Mucosa of descending colon (tissue), 3 donors: ENCODE measurements around the gene OR5C1. TPM values are rescaled to one million over a fixed set of nuclear protein-coding genes. Genes with fewer than 3 reads are reported as not detected.
"Not testable (repeated sequence)": the region's sequence is repeated elsewhere in the genome, so short reads cannot be mapped to it uniquely, and the experiment has no call there.

Source experiments
- ATAC-seq: fragments of 200-7000 bp; cut with Tn5 transposase; one replicate; pipeline ENCODE4 v1.9.1; 2020; ENCODE audit warnings: mild to moderate bottlenecking, moderate library complexity
- DNase-seq, 3 donors: peaks; one replicate each; pipeline ENCODE4 v3.0.0-alpha.2; 2020
- H3K36me3 ChIP-seq: fragments of 200-600 bp; one replicate; pipeline ENCODE4 v1.8.0; 2021; ENCODE audit warnings: low read depth, mild to moderate bottlenecking
- H3K4me1 ChIP-seq: fragments of 200-600 bp; one replicate; pipeline ENCODE4 v1.8.0; 2021; ENCODE audit warnings: low read depth, mild to moderate bottlenecking
- H3K4me3 ChIP-seq: fragments of 200-600 bp; one replicate; pipeline ENCODE4 v1.8.0; 2021; ENCODE audit warnings: mild to moderate bottlenecking
- H3K9me3 ChIP-seq: fragments of 200-600 bp; one replicate; pipeline ENCODE4 v1.8.0; 2021; ENCODE audit warnings: mild to moderate bottlenecking
- intact Hi-C, 2 donors: fragments of 100-400 bp; cut with DNase I in 1 of 2; cut with micrococcal nuclease in 1 of 2; formaldehyde crosslinking; loops; one replicate each; pipeline versions ENCODE4 v1.11.0 to v1.11.1; 2022; cut with DNase I, micrococcal nuclease
- total RNA-seq, 3 donors: library from RNA; stranded (reverse); fragmentation: NEBNext Ultra II Directional in 2 of 3; extraction: Animal tissue kit (Norgen Biotek cat#: 25700) in 2 of 3; gene quantifications; one replicate each; pipeline versions ENCODE4 v1.2.1 to v1.2.4, GENCODE V29; 2021 to 2023
- TF ChIP-seq, protein P1 (sequence below): fragments of 200-600 bp; IDR thresholded peaks from one replicate; pipeline ENCODE4 v1.8.0; 2022; ENCODE audit warnings: antibody characterized with exemption, mild to moderate bottlenecking
- donor health status: DM: no; HTN: no; CAD: no; lungs with moderate emphysema.
- donor health status: DM: no; HTN: no; CAD: no.
- donor health status: DM: no; HTN: yes; CAD: no.

OR5C1 gene
- total RNA-seq, 3 donors from 2014 or later: not detected

DNA sequence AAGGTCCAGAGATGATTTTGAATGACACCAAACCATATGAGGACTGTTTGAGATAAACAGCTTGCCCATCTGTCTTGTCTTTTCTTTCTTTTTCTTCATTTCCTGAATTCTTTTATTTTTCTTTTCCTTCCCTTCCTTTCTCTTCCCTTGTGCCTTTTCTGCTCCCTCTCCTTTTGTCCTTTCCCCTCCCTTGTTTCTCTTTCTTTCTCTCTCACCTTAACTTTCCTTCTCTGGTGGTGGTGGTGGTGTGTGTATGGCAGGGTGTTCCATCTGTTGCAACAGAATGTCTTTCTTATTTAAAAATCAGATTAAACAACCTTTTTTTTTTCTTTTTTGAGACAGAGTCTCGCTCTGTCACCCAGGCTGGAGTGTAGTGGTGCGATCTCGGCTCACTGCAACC lies 43.5 kb downstream of the OR5C1 start:
- peaks cover 5% of the 10 kb centered on the region for H3K4me1 ChIP-seq
- DNase-seq (no peak), ATAC-seq (no peak)
- intact Hi-C loops: no loop called here
- H3K4me3 ChIP-seq: no peak overlapping the region
- no peaks in the 10 kb centered on the region for H3K36me3 ChIP-seq
- H3K9me3 ChIP-seq: no peaks in the 10 kb centered on the region
- TF ChIP-seq, protein P1, sequence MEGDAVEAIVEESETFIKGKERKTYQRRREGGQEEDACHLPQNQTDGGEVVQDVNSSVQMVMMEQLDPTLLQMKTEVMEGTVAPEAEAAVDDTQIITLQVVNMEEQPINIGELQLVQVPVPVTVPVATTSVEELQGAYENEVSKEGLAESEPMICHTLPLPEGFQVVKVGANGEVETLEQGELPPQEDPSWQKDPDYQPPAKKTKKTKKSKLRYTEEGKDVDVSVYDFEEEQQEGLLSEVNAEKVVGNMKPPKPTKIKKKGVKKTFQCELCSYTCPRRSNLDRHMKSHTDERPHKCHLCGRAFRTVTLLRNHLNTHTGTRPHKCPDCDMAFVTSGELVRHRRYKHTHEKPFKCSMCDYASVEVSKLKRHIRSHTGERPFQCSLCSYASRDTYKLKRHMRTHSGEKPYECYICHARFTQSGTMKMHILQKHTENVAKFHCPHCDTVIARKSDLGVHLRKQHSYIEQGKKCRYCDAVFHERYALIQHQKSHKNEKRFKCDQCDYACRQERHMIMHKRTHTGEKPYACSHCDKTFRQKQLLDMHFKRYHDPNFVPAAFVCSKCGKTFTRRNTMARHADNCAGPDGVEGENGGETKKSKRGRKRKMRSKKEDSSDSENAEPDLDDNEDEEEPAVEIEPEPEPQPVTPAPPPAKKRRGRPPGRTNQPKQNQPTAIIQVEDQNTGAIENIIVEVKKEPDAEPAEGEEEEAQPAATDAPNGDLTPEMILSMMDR: no peak

DNA sequence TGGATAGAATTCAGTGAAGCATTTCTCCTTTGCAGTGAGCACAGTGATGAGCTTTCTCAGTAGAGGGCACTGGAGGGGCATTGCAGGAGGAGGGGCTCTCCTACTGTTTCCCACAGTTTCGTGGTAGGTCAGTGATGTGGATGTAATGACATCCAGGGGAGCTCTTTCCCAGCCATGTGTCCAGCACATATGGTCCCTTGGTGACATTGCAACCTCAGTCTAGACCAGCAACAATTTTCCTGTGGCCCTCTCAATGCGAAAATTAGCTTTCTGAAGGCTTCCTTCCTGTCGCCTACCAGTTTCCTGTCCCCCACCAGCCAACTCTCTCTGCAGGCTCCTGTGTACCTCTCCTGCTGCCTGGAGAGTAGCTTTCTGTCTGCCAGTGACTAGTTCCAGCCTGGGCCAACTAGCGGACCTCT lies 46.6 kb downstream of the OR5C1 start:
- no peaks in the 10 kb centered on the region for H3K4me1 ChIP-seq

DNA sequence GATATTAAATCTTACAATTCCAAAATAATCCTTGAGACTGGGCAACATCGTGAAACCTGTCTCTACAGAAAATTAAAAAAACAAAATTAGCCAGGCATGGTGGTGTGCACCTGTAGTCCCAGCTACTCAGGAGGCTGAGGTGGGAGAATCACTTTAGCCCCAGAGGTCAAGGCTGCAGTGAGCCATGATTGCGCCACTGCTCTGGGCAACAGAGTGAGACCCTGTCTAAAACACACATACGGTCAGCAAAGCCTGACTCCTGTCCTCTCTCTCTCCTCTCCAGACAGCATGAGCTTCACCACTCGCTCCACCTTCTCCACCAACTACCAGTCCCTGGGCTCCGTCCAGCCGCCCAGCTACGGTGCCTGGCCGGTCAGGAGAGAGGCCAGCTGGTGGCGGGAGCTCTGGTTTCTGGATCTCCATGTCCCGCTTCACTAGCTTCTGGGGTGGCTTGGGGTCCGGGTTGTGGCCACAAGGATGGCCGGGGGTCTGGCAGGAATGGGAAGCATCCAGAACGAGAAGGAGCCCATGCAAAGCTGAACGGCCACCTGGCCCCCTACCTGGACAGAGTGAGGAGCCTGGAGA lies 48.6 kb downstream of the OR5C1 start:
- ATAC-seq: no peak
- intact Hi-C loops: no loop called here
- H3K9me3 ChIP-seq: no peaks in the 10 kb centered on the region
- no peaks in the 10 kb centered on the region for H3K4me1 ChIP-seq
- H3K36me3 ChIP-seq: no peaks in the 10 kb centered on the region
- DNase-seq: no peak
- no peak overlapping the region for H3K4me3 ChIP-seq
- TF ChIP-seq, protein P1: no peak

More for the DNA sequence above, 46.6 kb downstream of the OR5C1 start:
- H3K9me3 ChIP-seq: no peaks in the 10 kb centered on the region
- intact Hi-C loops: no loop called here
- TF ChIP-seq, protein P1: no peak
- H3K36me3 ChIP-seq: no peaks in the 10 kb centered on the region
- no peak overlapping the region for H3K4me3 ChIP-seq
- ATAC-seq: no peak
- no peak for DNase-seq

DNA sequence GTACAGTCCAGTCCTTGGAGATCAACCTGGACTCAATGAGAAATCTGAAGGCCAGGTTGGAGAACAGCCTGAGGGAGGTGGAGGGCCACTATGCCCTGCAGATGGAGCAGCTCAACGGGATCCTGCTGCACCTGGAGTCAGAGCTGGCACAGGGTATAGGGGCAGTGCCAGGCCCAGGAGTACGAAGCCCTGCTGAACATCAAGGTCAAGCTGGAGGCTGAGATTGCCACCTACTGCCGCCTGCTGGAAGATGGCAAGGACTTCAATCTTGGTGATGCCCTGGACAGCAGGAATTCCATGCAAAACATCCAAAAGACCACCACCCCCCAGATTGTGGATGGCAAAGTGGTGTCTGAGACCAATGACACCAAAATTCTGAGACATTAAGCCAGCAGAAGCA lies 49.7 kb downstream of the OR5C1 start:
- ATAC-seq, H3K4me3 ChIP-seq, H3K36me3 ChIP-seq, intact Hi-C loops, H3K4me1 ChIP-seq, DNase-seq, H3K9me3 ChIP-seq: not testable (repeated sequence)

Other genes with a start within 250 kb of the OR5C1 start
- gene OR1N2, start 235.8 kb upstream of the OR5C1 start, total RNA-seq: not detected
- under 1 TPM in 1 of 3 donors, not detected in 2; 0.19 TPM for gene OR1L8, start 205.5 kb upstream of the OR5C1 start, total RNA-seq
- gene OR1Q1, start 174.2 kb upstream of the OR5C1 start, total RNA-seq: not detected
- not detected for gene OR1B1, start 131.3 kb upstream of the OR5C1 start, total RNA-seq
- not detected for gene OR1L1, start 127.2 kb upstream of the OR5C1 start, total RNA-seq
- not detected for gene OR1L3, start 113.8 kb upstream of the OR5C1 start, total RNA-seq
- gene OR1L4, start 64.9 kb upstream of the OR5C1 start, total RNA-seq: not detected
- gene OR1L6, start 46.6 kb upstream of the OR5C1 start, total RNA-seq: not detected
- not detected for gene OR1K1, start 11.2 kb downstream of the OR5C1 start, total RNA-seq
- 10 to 100 TPM; 15.0 to 18.4 (median 17.4) TPM for gene PDCL, start 39.7 kb downstream of the OR5C1 start, total RNA-seq
- gene RC3H2, start 116.4 kb downstream of the OR5C1 start, total RNA-seq: 10 to 100 TPM; 32.0 to 56.3 (median 33.0) TPM
- 1 to 10 TPM; 6.5 to 8.0 (median 7.9) TPM for gene ZBTB6, start 124.4 kb downstream of the OR5C1 start, total RNA-seq
- gene ZBTB26, start 142.6 kb downstream of the OR5C1 start, total RNA-seq: 10 to 100 TPM in 1 of 3 donors, 1 to 10 TPM in 2; 5.0 to 11.2 (median 5.1) TPM
- 100 to 1,000 TPM in 1 of 3 donors, 10 to 100 TPM in 2; 54.5 to 130 (median 55.9) TPM for gene RABGAP1, start 152.1 kb downstream of the OR5C1 start, total RNA-seq
- 1 to 10 TPM in 2 of 3 donors, under 1 TPM in 1; 0.64 to 3.2 (median 2.6) TPM for gene GPR21, start 244.7 kb downstream of the OR5C1 start, total RNA-seq